ENCODE data around the gene LAMTOR3. TPM values are rescaled to one million over a fixed set of nuclear protein-coding genes. Genes with fewer than 3 reads are reported as not detected.

The LAMTOR3 gene
- total RNA-seq, 2 donors from 2014 or later = 31.6 to 33.0 TPM

GRCh38 chr4:99868126-99868596, 26.1 kb downstream of the LAMTOR3 start:
- Mint-ChIP-seq H3K4me3 (no peak overlapping the region), H3K27ac (peak overlapping the region; percentile 10), H3K4me1 (peaks cover 10% of the 10 kb centered on the region), H3K9me3 (no peaks in the 10 kb centered on the region), H3K36me3 (ENCODE audit: low read depth) (no peaks in the 10 kb centered on the region), H3K27me3 (ENCODE audit: insufficient read depth) (no peaks in the 10 kb centered on the region)
- H3K9ac ChIP-seq (ENCODE audit: extremely low read depth, low read length, poor library complexity, severe bottlenecking) = no peak overlapping the region
- no peaks in the 10 kb centered on the region for H3K27me3 ChIP-seq (ENCODE audit: control insufficient read depth, insufficient read depth, low read length, poor library complexity, severe bottlenecking)
- no peak overlapping the region for H3K4me3 ChIP-seq (ENCODE audit: low read length)
- H3K4me1 ChIP-seq (ENCODE audit: control insufficient read depth, insufficient read depth, low read length) = no peaks in the 10 kb centered on the region
- no peak for TF ChIP-seq CTCF (conservative IDR thresholded peaks at IDR 0.05)
- DNase-seq = peak; percentile 51
- WGBS, 2 experiments (ENCODE audit: insufficient coverage in 1 of 2, insufficient read length in 1 of 2) = 51 to 59% methylated on average over 8 of the region's 8 CpGs
- H3K9me3 ChIP-seq (ENCODE audit: control insufficient read depth, low read length) = no peaks in the 10 kb centered on the region
- H3K27ac ChIP-seq (ENCODE audit: low read depth, low read length) = no peak overlapping the region
- no peaks in the 10 kb centered on the region for H3K36me3 ChIP-seq (ENCODE audit: control insufficient read depth, insufficient read depth, low read length)

GRCh38 chr4:99863804-99864203, 30.4 kb downstream of the LAMTOR3 start:
- H3K9me3 Mint-ChIP-seq = no peaks in the 10 kb centered on the region

GRCh38 chr4:99861120-99861905, 32.9 kb downstream of the LAMTOR3 start:
- no peak overlapping the region for H3K4me3 Mint-ChIP-seq
- H3K27ac Mint-ChIP-seq = no peak overlapping the region
- no peaks in the 10 kb centered on the region for H3K9me3 Mint-ChIP-seq
- WGBS, 2 experiments (ENCODE audit: insufficient coverage in 1 of 2, insufficient read length in 1 of 2) = 86 to 88% methylated on average over 2 to 5 of the region's 5 CpGs
- H3K36me3 ChIP-seq (ENCODE audit: control insufficient read depth, insufficient read depth, low read length) = no peaks in the 10 kb centered on the region
- H3K9ac ChIP-seq (ENCODE audit: extremely low read depth, low read length, poor library complexity, severe bottlenecking) = no peak overlapping the region
- no peak for TF ChIP-seq CTCF (conservative IDR thresholded peaks at IDR 0.05)
- H3K27ac ChIP-seq (ENCODE audit: low read depth, low read length) = no peak overlapping the region
- H3K27me3 Mint-ChIP-seq (ENCODE audit: insufficient read depth) = peaks cover 3% of the 10 kb centered on the region
- H3K27me3 ChIP-seq (ENCODE audit: control insufficient read depth, insufficient read depth, low read length, poor library complexity, severe bottlenecking) = no peaks in the 10 kb centered on the region
- no peak for DNase-seq
- no peaks in the 10 kb centered on the region for H3K4me1 ChIP-seq (ENCODE audit: control insufficient read depth, insufficient read depth, low read length)
- H3K9me3 ChIP-seq (ENCODE audit: control insufficient read depth, low read length) = no peaks in the 10 kb centered on the region
- H3K36me3 Mint-ChIP-seq (ENCODE audit: low read depth) = no peaks in the 10 kb centered on the region
- peaks cover 2% of the 10 kb centered on the region for H3K4me1 Mint-ChIP-seq
- H3K4me3 ChIP-seq (ENCODE audit: low read length) = no peak overlapping the region

More at GRCh38 chr4:99863804-99864203, 30.4 kb downstream of the LAMTOR3 start:
- Histone ChIP-seq H3K4me3 (ENCODE audit: low read length) (no peak overlapping the region), H3K9ac (ENCODE audit: extremely low read depth, low read length, poor library complexity, severe bottlenecking) (no peak overlapping the region), H3K4me1 (ENCODE audit: control insufficient read depth, insufficient read depth, low read length) (no peaks in the 10 kb centered on the region), H3K36me3 (ENCODE audit: control insufficient read depth, insufficient read depth, low read length) (no peaks in the 10 kb centered on the region), H3K27ac (ENCODE audit: low read depth, low read length) (no peak overlapping the region), H3K9me3 (ENCODE audit: control insufficient read depth, low read length) (no peaks in the 10 kb centered on the region), H3K27me3 (ENCODE audit: control insufficient read depth, insufficient read depth, low read length, poor library complexity, severe bottlenecking) (no peaks in the 10 kb centered on the region)
- Mint-ChIP-seq H3K27ac (no peak overlapping the region), H3K4me3 (no peak overlapping the region), H3K4me1 (peaks cover 10% of the 10 kb centered on the region), H3K27me3 (ENCODE audit: insufficient read depth) (peaks cover 3% of the 10 kb centered on the region), H3K36me3 (ENCODE audit: low read depth) (no peaks in the 10 kb centered on the region)
- no peak for TF ChIP-seq CTCF (conservative IDR thresholded peaks at IDR 0.05)
- 0 to 37% methylated on average over 1 to 3 of the region's 3 CpGs for WGBS, 2 experiments (ENCODE audit: insufficient coverage in 1 of 2, insufficient read length in 1 of 2)
- no peak for DNase-seq

Data from endodermal cell (in vitro differentiated cells).